Sigmoid colon (tissue), 4 donors: ENCODE results near the gene LEF1.

Experiments used
- POLR2AphosphoS5 ChIP-seq, 4 donors: sonication (generic); formaldehyde crosslinking; IDR thresholded peaks; one replicate each; pipeline ENCODE4 v1.6.1; 2017; ENCODE audit warnings: antibody characterized with exemption in 4 of 4
- TF ChIP-seq, protein P1 (sequence below), 4 experiments: fragments of 450-650 bp in 3 of 4; fragments of 200-600 bp in 1 of 4; IDR thresholded peaks; one replicate each; pipeline ENCODE4 v1.5.1; 2016 to 2019; ENCODE audit warnings: antibody characterized with exemption in 4 of 4, mild to moderate bottlenecking in 3 of 4, moderate library complexity in 2 of 4

DNA sequence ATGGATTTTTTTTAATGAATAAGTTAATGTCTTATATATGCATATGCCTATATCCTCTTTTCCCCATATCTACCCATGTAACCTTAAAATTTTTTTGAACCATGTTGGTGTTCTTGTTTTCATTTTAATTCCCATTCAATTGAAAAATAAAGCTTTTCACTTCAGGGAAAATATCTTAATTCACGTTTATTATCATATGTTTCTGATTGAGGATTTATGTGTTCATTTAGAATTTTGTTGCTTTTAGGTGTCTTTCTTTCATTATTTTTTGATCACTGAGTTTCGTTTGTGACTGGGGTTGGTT lies 149.9 kb downstream of the LEF1 start:
- TF ChIP-seq, protein P1, sequence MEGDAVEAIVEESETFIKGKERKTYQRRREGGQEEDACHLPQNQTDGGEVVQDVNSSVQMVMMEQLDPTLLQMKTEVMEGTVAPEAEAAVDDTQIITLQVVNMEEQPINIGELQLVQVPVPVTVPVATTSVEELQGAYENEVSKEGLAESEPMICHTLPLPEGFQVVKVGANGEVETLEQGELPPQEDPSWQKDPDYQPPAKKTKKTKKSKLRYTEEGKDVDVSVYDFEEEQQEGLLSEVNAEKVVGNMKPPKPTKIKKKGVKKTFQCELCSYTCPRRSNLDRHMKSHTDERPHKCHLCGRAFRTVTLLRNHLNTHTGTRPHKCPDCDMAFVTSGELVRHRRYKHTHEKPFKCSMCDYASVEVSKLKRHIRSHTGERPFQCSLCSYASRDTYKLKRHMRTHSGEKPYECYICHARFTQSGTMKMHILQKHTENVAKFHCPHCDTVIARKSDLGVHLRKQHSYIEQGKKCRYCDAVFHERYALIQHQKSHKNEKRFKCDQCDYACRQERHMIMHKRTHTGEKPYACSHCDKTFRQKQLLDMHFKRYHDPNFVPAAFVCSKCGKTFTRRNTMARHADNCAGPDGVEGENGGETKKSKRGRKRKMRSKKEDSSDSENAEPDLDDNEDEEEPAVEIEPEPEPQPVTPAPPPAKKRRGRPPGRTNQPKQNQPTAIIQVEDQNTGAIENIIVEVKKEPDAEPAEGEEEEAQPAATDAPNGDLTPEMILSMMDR (IDR thresholded peaks at IDR 0.05): peak in 1 of 4 experiments; percentile 7
- no peak for TF ChIP-seq POLR2AphosphoS5 (IDR thresholded peaks at IDR 0.05)
